Stimulated activated naive CD4-positive, alpha-beta T cell (primary cell): ENCODE results near the gene TMEM44.
"Not testable (repeated sequence)": the region's sequence is repeated elsewhere in the genome, so short reads cannot be mapped to it uniquely, and the experiment has no call there.

Experiments used
- DNase-seq, 6 experiments: peaks; one replicate each; lab custom pipeline; 2025; lab: John Stamatoyannopoulos, UW

Gene TMEM44

DNA sequence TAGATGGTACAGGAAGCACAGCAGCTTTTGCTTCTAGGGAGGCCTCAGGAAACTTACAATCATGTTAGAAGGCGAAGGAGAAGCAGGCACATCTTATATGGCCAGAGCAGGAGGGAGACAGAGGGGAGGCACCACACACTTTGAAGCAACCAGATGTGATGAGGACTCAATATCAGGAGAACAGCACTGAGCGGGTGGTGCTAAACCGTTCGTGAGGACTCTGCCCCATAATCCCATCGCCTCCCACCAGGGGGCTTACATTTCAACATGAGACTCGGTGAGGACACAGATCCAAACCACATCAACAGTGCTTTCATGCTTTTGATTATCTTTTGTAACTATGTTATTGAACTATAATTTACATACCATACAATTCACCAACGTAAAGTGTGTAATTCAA, 7.6 kb upstream of the TMEM44 start:
- DNase-seq, result peak; percentile 6 to 65 (median 24)

DNA sequence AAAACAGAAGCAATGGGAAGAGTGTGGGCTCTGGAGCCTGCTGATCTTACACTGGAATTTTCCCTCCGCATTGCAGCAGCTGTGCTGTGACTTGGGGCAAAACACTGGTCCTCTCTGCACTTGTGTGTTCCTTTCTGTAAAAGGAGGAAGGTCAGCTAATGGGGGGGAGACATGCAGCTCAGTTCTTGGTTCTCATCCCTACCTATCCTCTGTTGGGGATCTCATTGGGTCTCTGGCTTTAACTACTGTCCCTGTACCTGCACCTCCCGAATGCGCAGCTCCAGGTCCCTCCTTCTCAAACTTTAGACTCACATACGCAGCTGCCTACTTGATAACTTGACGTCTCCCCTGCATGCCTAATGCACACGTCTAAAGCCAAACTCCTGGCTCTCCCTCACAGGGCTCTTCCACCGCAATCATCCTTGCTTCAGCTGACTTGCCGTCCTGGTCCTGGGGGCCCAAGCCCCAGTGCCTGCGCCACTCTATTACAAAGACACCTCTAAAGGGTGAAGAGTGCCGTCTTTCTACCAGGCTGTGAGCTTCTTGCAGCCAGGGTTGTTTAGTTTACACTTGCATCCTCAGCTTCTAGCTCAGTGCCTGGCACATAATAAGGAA, 5.9 kb upstream of the TMEM44 start:
- DNase-seq, result no peak

DNA sequence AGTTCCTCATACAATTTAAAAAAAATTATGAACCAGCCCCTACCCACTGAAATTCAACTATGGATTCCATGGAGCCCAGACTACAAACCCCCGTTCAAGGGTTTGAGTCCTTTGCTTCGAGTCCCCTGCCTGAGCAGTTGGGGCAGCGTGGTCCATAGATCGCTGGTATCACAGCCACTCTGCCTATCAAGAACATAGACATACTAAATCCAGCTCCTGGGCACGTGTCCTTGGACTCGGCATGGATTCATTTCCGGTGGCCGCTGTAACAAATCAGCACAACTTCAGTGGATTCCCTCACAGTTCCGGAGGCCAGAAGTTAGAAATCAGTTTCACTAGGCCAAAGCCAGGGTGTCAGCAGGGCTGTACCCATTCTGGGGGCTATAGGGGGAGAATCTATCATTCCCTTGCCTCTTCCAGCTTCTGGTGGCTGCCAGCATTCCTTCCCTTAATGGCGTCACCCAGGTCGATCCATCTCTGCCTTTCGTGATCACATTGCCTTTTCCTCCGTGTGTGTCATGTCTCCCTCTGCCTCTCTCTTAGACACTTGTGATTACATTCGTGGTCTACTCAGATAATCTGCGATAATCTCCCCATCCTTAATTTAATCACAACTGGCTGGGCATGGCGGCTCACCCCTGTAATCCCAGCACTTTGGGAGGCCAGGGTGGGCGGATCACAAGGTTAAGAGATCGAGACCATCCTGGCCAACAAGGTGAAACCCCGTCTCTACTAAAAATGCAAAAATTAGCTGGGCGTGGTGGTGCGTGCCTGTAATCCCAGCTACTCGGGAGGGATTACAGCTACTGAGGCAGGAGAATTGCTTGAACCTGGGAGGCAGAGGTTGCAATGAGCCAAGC, 4.6 kb upstream of the TMEM44 start:
- no peak for DNase-seq

DNA sequence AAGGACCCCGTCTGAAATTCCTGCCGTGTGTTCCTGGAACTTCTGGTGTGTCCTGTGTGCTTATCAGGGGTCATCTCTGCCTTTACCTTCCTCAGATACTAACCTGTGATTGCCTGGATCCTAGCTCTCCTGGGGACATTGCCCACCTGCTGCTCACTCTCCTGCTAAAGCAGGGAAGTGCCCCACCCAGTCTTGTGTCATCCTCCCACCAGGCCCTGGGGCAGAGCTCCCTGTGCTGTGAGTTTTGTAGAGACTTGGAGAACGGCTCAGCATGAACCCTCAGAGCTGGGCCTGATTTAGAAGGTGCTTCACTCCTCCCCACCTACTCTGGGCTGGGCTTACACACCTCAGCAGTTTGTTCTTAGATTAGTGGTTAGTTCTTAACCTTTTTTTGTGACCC, 3.8 kb upstream of the TMEM44 start:
- DNase-seq, result no peak

DNA sequence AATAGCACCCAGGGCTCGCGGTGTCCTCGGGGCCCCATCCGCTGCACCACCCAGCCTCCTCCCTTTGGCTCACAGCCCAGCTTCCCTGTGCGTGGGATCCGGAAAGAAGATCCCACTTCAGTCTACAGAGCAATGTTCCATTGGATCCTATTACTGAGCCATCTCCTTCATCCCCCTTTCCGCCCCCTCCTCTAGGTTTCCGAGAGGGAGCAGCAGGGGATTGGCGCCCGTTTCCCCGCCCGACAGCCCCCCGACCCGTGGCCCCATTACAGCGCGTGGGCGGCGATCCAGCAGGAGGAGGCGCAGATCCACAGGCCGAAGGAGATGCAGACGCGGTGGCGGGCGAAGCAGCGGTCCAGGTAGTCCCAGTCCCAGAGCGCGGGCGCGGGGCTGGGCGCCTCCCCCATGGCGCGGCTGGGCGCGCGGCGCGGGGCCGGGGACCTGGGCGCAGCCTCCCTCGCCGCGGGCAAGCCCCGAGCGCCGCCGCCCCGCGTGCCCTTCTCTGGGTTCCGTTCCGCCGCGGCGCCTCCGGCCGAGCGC, 340 bp downstream of the TMEM44 start:
- DNase-seq, result no peak

DNA sequence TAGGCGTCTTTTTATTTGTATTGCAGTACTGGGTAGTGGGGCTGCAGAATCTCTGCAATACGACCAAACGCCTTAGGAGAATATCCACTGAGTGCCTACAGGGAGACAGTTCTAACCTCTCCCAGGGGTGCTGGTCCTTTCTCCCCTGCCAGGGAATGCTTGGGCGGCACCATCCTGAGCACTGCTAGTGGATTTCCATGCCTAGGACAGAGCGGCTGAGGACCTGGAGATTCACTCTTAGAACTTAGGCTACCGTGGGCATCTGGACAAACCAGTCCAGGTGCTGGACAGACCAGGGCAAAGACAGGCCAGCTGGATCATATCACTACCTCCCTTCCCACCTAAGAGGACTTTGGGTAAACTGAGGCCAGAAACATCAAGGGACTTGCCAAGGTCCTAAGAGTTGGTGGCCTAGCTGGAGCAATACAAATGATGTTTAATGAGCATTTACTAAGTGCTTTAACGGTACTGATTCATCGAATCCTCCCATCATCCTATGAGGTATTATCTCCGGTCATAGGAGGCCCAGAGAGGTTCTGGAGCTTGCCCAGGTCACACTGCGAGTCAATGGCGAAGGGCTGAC, 902 bp downstream of the TMEM44 start:
- DNase-seq, result no peak

DNA sequence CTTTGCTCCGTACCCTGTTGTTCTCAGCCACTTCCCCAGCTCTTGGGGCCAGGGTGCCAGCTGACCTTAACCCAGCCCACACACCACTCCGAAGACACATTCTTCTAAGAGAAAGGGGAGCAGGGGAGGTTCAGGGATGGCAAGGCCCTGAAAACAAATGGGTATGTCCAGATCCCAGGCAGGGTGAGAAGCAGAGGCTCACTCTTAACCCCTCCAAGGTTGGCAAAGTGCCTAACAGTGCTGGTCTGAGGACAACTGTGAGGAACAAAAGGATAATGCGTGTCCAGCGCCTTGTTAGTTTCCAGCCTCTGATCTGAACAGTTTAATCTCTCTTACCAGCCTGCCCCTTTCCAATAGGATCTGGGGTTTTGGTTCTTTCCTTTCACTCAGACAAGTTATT, 1.5 kb downstream of the TMEM44 start:
- DNase-seq, result no peak

DNA sequence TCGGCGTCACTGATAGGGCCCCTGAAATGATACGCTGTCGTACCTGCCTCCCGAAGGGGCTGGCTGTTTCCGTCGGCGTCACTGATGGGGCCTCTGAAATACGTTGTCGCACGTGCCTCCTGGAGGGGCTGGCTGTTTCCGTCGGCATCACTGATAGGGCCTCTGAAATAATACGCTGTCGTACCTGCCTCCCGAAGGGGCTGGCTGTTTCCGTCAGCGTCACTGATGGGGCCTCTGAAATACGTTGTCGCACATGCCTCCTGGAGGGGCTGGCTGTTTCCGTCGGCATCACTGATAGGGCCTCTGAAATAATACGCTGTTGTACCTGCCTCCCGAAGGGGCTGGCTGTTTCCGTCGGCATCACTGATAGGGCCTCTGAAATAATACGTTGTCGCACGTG, 2.5 kb downstream of the TMEM44 start:
- DNase-seq, result not testable (repeated sequence)

DNA sequence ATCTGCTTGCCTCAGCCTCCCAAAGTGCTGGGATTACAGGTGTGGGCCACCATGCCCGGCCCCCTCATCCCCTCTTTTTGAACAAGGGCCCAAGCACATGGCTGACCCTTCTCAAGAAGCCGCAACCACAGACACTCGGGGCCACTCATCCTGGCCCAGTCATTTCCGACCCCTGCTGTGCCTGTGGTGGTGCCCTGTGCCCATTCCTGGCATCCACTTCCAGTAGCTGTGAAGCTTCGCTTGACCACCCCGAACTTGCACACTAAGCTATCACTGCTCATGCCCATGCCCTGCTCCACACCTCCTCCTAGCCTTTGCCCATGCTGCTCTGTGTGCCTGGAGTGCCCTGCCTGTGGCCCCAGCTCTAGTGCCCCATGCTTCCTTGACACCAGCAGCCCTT, 8.3 kb downstream of the TMEM44 start:
- DNase-seq, result no peak

DNA sequence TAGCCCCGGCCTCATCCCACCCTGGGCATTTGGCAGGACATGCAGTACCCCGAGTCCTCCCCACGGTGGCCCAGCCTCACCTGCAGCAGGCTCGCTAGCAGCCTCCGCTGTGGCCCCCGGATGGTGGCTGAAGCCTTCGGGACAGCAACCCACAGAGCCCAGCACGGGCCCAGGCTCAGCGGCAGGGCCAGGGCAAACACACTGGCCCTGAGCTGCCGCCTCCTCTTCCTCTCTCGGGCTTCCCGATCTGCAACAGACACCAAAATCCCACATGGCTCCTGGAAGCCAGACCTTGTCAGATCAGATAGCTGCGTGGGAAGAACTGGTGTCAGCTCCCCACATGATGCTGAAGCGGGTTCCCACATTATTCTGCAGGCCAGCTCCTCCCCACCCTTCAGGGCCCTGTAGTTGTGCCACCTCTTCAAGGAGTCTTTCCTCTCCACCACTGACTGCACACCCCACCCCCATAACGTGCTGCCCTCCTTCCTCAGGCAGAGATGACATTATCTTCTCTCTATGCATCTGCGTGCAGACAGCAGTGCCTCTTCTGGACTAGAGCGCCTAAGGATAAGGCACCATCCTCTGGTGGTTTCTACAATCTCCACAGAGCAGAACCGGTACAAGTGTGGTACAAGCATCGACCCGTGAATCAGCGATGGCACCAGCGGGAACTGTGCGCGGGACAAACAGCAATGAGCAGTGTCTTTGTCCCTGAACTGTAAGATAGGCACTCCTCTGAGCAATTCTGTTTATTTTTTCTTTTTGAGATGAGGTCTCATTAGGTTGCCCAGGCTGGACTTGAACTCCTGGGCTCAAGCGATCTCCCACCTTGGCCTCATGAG, 9.5 kb downstream of the TMEM44 start:
- DNase-seq, result no peak

DNA sequence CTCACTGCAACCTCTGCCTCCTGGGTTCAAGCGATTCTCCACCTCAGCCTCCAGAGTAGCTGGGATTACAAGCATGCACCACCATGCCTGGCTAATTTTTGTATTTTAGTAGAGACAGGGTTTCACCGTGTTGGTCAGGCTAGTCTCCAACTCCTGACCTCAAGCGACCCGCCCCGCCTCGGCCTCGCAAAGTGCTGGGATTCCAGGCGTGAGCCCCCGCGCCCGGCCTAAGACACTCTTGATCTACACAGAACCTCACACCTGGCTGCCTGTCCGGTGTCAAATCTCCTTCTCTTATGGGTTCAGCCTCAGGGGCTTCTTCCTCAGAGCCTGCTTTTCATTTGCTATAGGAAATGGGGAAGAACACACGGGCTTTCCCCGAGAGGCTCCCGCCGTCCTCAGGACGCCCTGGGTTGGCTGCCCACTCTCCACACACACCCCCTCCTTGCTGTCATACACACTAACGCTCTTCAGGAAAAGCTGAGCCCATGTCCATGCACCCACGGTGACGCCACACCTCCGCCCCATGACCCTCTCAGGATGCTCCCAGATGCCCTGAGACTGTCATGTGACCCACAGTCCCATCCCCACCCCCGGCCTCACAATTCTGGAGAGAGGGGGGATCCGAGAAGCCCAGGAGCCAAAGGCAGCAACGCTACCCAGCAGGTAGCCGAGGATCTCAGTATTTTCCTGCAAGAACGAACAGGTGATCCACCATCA, 10.4 kb downstream of the TMEM44 start:
- no peak for DNase-seq

DNA sequence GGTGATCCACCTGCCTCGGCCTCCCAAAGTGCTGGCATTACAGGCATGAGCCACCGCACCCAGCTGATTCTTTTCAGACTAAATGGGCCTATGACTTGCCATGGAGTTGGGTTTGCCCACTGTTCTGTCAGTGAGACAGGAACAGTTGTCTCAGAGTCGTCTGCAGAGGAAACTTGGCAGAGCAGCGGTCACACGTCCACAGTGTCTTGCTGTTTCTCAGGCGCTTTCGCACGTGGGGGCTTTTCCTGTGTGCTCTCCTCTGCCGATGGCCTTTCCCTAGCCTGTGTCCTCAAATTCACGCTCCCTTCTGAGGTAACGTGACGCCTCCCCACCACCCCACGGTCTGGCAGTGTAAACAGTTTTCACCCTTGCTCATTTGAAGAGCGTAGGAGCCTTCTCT, 11.3 kb downstream of the TMEM44 start:
- DNase-seq, result no peak

DNA sequence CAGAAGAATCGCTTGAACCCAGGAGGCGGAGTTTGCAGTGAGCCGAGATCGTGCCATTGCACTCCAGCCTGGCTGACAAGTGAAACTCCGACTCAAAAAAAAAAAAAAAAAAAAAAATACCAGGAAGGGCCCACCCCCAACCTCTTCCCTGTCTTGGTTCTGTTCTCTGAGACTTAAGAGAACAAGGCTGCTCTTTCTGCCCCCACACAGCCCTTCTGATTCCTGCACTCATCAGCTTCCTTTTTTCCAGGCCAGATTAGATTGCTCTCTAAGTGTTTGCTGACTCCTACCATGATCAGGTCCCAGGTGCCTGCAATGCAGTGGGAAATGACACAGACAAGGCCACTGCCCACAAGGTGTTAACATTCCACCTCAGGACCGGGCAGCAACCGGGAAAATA, 13.0 kb downstream of the TMEM44 start:
- DNase-seq, result no peak

DNA sequence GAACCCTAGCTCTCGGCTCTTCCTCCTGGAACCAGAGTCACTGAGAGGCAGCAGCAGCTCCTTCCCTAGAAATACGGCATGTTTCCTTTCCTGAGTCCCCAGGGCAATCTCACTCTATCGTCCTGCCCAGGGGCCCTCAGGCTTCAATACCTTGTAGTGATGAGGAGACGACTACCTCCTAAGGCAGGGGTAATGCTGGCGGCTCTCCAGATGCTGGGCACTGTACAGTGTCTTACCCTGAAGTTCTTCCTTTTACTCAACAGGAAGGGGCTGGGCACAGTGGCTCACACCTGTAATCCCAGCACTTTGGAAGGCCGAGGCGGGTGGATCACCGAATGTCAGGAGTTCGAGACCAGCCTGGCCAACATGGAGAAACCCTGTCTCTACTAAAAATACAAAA, 13.5 kb downstream of the TMEM44 start:
- DNase-seq, result no peak

DNA sequence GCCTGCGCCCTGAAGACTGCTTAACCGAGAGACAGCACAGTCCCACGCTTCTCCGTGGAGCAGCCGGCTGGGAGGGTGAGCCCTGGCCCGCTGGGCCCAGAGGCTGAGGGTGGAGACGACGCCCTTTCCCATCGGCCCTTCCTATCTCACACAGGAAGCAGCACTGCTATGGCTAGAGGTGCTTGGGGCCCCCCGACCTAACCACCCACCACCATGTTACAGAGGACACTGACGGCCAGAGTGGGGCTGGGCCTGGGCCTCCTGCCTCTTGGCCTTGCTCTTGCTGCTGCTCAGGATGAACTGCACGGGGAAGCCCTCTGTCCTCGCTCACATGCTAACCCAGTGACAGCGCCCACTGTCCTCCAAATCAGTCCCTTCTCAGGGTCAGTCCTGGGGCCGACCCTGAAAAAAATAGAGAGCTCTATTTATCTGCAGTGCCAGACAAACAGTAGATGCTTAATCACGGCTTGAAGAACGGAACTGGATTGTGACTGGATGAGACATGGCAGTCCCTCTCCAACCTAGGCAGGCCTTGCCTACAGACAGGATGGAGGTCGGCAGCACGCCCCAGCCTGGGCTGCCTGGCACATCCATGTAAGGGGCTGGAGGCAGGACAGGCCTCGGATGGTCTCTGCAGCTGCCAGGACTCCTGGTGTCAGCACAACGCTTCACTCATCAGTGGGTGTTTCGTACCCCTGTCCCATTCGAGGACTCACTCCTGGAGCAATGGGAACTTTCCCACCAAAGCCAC, 14.2 kb downstream of the TMEM44 start:
- no peak for DNase-seq

DNA sequence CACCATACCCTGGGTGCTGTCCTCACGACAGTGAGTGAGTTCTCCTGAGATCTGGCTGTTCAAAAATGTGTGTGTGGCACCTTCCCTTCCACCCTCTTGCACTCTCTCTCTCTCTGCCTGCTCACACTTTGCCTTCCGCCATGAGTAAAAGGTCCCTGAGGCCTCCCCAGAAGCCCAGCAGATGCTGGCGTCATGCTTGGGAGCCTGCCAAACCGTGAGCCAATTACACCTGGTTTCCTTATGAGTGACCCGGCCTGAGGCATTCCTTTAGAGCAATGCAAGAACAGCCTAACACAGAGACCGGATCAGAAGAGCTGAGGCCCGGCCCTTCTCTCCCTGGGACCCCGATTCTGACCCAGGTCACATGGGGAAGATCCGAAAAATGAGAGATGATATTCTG, 15.4 kb downstream of the TMEM44 start:
- no peak for DNase-seq

DNA sequence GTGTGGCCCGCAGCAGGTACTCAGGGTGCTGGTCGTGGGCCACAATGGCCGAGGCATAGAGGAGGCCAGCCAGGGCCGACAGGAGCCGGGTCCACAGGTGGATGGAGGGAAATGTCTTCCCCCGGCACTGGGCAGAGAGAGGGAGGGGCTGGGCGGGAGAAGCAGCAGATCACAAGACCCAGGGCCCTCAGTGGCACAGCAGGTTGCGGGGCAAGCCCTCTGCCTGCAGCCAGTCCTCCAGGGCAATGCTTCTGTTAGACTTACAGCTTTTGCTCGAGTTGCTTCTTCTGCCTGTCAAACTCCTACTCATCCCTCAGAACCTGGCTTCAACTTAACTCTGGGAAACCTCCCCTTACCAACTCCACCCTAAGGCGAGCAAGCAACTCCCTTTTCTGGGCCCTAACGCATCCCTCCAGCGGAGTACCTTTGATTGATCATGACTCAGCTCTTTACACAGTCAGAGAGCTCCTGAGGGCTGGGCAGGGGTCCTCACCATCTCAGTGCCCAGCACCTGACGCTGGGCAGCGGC, 16.0 kb downstream of the TMEM44 start:
- DNase-seq, result no peak

DNA sequence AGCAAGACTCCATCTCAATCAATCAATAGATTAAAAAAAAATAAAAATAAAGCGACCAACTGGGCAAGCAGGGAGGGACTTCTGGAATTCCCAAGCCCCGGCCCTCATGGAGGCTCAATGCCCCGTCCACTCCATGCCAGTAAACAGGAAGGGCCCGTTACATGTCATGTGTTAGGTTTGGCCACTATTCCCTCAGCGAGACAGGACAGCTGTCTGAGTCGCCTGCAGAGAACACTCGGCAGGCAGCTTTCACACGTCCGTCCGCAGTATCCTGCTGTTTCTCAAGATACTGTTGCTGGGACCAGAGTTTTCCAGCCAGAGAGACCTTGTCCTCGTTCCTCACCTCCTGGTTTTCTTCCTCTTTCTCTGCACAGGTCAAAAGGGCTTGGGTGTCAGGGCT, 18.0 kb downstream of the TMEM44 start:
- DNase-seq, result no peak

DNA sequence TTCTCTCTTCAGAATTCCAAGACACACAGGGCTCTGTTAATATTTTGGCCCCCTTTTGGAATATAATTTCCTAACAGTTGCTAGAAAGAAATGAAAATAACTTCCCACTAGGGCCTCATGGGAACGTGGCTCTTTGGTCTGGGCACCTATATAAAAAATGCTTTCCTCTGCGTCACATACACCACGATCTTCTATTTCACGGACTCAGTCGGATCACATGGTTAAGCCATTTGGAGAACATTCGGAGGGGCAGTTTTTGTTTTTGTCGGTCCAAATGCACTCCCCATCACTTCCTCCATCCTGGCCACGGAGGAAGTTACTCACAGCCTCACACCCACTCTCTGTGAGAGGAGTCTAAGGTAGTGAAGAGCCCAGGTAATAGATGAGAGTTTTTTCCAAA, 21.0 kb downstream of the TMEM44 start:
- no peak for DNase-seq

DNA sequence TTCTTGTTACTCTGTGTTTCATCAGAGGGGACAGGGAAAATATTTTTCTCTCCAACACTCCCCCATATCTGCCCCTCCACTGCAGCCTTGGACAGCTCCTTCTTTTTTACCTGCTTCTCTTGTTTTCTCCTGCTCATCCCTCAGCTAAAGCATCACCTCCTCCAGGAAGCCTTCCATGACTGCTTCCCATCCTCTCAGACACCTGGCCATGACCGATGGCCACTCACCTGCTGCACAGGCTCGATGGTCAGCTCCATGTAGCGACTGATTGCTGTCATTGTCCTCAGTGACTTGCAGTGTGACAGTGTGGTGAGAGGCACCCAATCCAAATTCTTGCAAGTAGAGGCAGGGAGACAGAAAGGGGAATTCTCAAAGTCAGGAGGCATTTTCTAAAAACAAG, 22.5 kb downstream of the TMEM44 start:
- DNase-seq, result no peak

DNA sequence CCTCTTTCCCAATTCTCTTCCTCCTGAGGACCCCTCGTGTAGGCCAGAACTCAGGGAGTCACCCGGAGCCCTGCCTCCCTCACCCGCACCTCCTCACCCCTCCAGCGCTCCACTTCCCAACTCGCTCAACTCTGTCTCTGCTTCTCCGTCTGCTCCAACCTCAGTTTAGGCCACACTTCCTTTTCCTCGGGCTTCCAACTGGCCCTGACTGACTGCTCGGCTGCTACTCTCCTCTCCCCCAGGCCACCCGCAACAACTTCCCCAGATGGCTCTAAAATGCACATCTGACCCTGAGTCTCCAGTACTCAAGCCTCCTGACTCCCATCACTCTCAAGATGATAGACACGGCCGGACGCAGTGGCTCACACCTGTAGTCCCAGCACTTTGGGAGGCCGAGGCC, 23.6 kb downstream of the TMEM44 start:
- DNase-seq, result no peak
